ENCODE measurements around the gene BBS12. TPM values are rescaled to one million over a fixed set of nuclear protein-coding genes. Genes with fewer than 3 reads are reported as not detected.

The BBS12 gene
- polyA plus RNA-seq, 2 of the 4 experiments (the other 2 are of a cell fraction), result 3.2 to 3.4 TPM

DNA sequence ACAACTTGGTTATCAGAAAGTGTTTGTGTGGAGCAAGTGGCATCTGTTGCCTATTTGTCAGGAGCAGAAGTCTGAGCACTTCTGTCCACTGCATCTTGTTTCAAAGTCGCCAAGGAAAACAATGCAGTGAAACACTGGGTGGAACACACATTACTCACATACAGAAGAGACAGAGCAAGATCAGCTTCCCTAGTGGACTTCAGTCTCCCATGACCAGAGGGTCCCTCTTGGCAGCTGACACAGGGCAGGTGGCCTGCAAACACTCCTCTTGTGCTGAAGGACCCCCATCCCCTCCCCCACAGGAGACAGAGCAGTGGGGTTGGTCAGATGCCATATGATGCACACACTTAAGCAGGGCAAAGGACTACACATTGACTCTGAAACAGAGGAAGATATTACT, 3.6 kb upstream of the BBS12 start:
- Histone ChIP-seq H3K4me1 (peaks cover 8% of the 10 kb centered on the region; the same call in 2 of the 3 replicates), H3K27ac (no peak overlapping the region), H3K4me2 (no peak overlapping the region), H3K9me3 (no peaks in the 10 kb centered on the region), H3K4me3 (no peak overlapping the region)
- ChIA-PET CTCF (no interaction called here), POLR2A (no interaction called here)
- WGBS (ENCODE audit: missing lambda C conversion rate), result 33% methylated on average over 1 of the region's 1 CpG
- DNase-seq (ENCODE audit: low read depth in 1 of 2, low spot score in 1 of 2) (no peak), ATAC-seq (no peak), FAIRE-seq (no peak)
- TF ChIP-seq HES2 (IDR thresholded peaks at IDR 0.05), result no peak
- TF ChIP-seq CHD2 (IDR thresholded peaks at IDR 0.05; ENCODE audit: low read length, partially characterized antibody), result no peak
- no peak for TF ChIP-seq ZFP36 (IDR thresholded peaks at IDR 0.05; ENCODE audit: borderline replicate concordance, partially characterized antibody)
- no peak for TF ChIP-seq ZC3H11A (IDR thresholded peaks at IDR 0.05)
- TF ChIP-seq, protein P1, sequence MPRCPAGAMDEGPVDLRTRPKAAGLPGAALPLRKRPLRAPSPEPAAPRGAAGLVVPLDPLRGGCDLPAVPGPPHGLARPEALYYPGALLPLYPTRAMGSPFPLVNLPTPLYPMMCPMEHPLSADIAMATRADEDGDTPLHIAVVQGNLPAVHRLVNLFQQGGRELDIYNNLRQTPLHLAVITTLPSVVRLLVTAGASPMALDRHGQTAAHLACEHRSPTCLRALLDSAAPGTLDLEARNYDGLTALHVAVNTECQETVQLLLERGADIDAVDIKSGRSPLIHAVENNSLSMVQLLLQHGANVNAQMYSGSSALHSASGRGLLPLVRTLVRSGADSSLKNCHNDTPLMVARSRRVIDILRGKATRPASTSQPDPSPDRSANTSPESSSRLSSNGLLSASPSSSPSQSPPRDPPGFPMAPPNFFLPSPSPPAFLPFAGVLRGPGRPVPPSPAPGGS (IDR thresholded peaks at IDR 0.05), result no peak
- TF ChIP-seq, protein P2, sequence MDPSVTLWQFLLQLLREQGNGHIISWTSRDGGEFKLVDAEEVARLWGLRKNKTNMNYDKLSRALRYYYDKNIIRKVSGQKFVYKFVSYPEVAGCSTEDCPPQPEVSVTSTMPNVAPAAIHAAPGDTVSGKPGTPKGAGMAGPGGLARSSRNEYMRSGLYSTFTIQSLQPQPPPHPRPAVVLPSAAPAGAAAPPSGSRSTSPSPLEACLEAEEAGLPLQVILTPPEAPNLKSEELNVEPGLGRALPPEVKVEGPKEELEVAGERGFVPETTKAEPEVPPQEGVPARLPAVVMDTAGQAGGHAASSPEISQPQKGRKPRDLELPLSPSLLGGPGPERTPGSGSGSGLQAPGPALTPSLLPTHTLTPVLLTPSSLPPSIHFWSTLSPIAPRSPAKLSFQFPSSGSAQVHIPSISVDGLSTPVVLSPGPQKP (IDR thresholded peaks at IDR 0.05; ENCODE audit: low read depth, low read length), result no peak
- no peak for TF ChIP-seq RCOR1 (IDR thresholded peaks at IDR 0.05; ENCODE audit: low read depth, low read length)
- TF ChIP-seq EP300 (IDR thresholded peaks at IDR 0.05), result no peak
- TF ChIP-seq, protein P3, sequence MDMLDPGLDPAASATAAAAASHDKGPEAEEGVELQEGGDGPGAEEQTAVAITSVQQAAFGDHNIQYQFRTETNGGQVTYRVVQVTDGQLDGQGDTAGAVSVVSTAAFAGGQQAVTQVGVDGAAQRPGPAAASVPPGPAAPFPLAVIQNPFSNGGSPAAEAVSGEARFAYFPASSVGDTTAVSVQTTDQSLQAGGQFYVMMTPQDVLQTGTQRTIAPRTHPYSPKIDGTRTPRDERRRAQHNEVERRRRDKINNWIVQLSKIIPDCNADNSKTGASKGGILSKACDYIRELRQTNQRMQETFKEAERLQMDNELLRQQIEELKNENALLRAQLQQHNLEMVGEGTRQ (IDR thresholded peaks at IDR 0.05), result no peak
- no peak for TF ChIP-seq JUNB (IDR thresholded peaks at IDR 0.05)
- no peak for TF ChIP-seq RARB (CRISPR knock-in tag; IDR thresholded peaks at IDR 0.05)
- no peak for TF ChIP-seq KDM5A (IDR thresholded peaks at IDR 0.05)
- no peak for TF ChIP-seq CBX2 (IDR thresholded peaks at IDR 0.05; ENCODE audit: borderline replicate concordance, low read depth)
- no peak for TF ChIP-seq EHF (CRISPR knock-in tag; IDR thresholded peaks at IDR 0.05)
- TF ChIP-seq TFCP2L1 (CRISPR knock-in tag; IDR thresholded peaks at IDR 0.05), result no peak

DNA sequence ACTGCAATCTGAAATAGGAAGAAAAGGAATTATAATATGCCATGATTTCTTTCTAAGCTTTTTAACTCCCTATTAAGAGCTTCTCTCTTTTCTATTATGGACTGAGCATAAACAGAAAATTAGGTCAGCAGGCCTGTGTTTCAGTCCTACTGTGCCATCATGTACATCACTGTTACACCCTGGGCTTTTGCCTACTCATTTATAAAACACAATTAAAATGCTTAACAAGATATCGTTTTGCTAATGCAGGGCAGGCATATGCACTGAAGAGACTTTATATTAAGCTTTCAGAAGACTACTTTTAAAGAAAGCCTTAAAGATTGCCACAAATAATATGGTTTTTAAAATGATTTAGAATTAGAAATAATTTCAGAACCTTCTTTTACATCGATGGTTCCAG, 828 bp upstream of the BBS12 start:
- no peak for ATAC-seq
- Histone ChIP-seq H3K4me1 (peaks cover 12% of the 10 kb centered on the region; the same call in 2 of the 3 replicates), H3K4me3 (peak overlapping the region; percentile 23; the same call in 2 of the 3 replicates), H3K4me2 (peak overlapping the region; percentile 70), H3K27ac (peak overlapping the region; percentile 46 to 69; a peak in 5 of 6 replicates), H3K9me3 (no peaks in the 10 kb centered on the region)
- DNase-seq (ENCODE audit: low read depth in 1 of 2, low spot score in 1 of 2), result no peak
- ChIA-PET POLR2A (interaction anchor here (1.0 to 1.5 kb wide), 5 partner anchors 13 to 191 kb away, joined by 3 to 8 read pairs (median 4); partner anchors contain the start of gene NUDT6), CTCF (interaction anchor here (0.6 to 3.4 kb wide), 16 partner anchors 9 to 199 kb away, joined by 3 to 15 read pairs (median 4); partner anchors contain the start of gene NUDT6)
- no peak for FAIRE-seq
- TF ChIP-seq RCOR1 (IDR thresholded peaks at IDR 0.05; ENCODE audit: low read depth, low read length), result no peak
- no peak for TF ChIP-seq CBX2 (IDR thresholded peaks at IDR 0.05; ENCODE audit: borderline replicate concordance, low read depth)
- TF ChIP-seq CHD2 (IDR thresholded peaks at IDR 0.05; ENCODE audit: low read length, partially characterized antibody), result no peak
- no peak for TF ChIP-seq CBX8 (IDR thresholded peaks at IDR 0.05)
- WGBS (ENCODE audit: missing lambda C conversion rate), result 13% methylated on average over 2 of the region's 2 CpGs

DNA sequence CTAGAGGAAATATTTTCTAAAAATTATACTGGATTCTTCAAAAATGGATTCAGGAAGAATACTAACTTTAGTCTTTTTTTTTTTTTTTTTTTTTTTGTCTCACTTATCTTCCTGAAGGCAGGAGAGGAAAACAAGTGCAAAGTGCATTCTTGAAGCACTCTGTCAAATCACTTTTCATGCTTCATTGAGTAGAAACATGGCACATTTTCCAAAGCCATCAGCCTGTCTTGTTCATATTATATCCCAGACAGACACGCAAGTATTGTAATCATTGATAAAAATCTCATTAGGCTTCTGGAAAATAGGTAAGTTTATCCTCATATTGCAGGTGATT, 1.2 kb downstream of the BBS12 start:
- whole genome bisulfite sequencing (ENCODE audit: missing lambda C conversion rate), result 96% methylated on average over 1 of the region's 1 CpG
- peaks cover 12% of the 10 kb centered on the region; the same call in 2 of the 3 replicates for H3K4me1 ChIP-seq
- peak overlapping the region; percentile 53 for H3K4me3 ChIP-seq
- H3K27ac ChIP-seq, result peak overlapping the region; percentile 44 to 85; a peak in 3 of 6 replicates
- DNase-seq (ENCODE audit: low read depth in 1 of 2, low spot score in 1 of 2) (no peak), FAIRE-seq (no peak), ATAC-seq (no peak)
- CTCF ChIA-PET, result interaction anchor here (1.0 to 3.4 kb wide), 2 partner anchors 11 to 185 kb away, joined by 3 to 10 read pairs; no protein-coding TSS in a partner anchor
- POLR2A ChIA-PET, result no interaction called here
- TF ChIP-seq CEBPB (IDR thresholded peaks at IDR 0.05), result no peak
- no peak for TF ChIP-seq PHF8 (IDR thresholded peaks at IDR 0.05; ENCODE audit: borderline replicate concordance, low read depth)
- H3K9me3 ChIP-seq, result no peaks in the 10 kb centered on the region
- H3K4me2 ChIP-seq, result peak overlapping the region; percentile 78
